ENCODE results near the gene COX15.

Gene COX15

DNA sequence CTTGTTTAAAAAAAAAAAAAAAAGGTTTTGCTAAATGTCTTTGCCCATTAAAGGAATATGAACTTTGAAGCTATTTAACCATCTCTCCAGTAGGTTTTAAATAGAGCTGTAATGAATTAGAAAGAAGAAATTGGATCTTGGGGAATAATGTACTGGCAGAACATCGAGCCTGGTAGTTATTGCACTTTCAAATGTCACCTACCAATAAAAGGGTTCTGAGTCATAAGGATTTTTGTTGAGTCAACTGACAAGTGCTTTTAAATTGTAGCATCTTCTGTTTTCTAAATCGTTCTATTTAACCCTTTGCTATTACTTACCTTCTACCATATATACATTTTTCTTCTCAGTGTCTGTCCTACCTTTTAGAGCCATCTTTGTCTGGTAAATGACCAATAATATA is 10.8 kb upstream of the COX15 start:
- TF ChIP-seq SIN3A (IDR thresholded peaks at IDR 0.05; ENCODE audit: borderline replicate concordance, insufficient read depth, low read length) (no peak), POLR2AphosphoS5 (IDR thresholded peaks at IDR 0.05; ENCODE audit: low read depth, low read length) (no peak), FOXP2 (optimal IDR thresholded peaks at IDR 0.05; ENCODE audit: borderline replicate concordance, extremely low read depth, extremely low read length, insufficient read depth) (no peak)
- TF ChIP-seq, protein P1, sequence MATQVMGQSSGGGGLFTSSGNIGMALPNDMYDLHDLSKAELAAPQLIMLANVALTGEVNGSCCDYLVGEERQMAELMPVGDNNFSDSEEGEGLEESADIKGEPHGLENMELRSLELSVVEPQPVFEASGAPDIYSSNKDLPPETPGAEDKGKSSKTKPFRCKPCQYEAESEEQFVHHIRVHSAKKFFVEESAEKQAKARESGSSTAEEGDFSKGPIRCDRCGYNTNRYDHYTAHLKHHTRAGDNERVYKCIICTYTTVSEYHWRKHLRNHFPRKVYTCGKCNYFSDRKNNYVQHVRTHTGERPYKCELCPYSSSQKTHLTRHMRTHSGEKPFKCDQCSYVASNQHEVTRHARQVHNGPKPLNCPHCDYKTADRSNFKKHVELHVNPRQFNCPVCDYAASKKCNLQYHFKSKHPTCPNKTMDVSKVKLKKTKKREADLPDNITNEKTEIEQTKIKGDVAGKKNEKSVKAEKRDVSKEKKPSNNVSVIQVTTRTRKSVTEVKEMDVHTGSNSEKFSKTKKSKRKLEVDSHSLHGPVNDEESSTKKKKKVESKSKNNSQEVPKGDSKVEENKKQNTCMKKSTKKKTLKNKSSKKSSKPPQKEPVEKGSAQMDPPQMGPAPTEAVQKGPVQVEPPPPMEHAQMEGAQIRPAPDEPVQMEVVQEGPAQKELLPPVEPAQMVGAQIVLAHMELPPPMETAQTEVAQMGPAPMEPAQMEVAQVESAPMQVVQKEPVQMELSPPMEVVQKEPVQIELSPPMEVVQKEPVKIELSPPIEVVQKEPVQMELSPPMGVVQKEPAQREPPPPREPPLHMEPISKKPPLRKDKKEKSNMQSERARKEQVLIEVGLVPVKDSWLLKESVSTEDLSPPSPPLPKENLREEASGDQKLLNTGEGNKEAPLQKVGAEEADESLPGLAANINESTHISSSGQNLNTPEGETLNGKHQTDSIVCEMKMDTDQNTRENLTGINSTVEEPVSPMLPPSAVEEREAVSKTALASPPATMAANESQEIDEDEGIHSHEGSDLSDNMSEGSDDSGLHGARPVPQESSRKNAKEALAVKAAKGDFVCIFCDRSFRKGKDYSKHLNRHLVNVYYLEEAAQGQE (IDR thresholded peaks at IDR 0.05; ENCODE audit: insufficient read depth in 1 of 2, low read depth in 2 of 2, low read length in 2 of 2): no peak

DNA sequence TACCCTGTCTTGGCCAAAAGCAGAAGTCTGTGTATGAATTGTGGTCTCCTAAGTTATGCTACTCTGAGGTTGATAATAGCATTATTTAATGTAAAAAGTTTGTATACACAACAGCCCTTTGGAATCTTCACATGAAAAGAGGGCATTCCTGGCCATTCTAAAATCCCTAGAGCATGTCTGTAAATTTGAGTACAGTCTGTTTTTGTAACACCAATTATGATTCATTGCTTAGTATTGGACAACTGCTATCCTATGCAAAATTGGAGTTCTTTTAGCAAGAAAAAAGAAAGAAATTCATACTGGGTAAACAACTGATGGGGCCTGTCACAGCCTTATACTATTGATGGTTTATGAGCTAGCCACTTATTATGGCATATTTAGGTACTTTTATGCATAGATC is 10.3 kb upstream of the COX15 start:
- TF ChIP-seq, protein P1 (IDR thresholded peaks at IDR 0.05; ENCODE audit: insufficient read depth in 1 of 2, low read depth in 2 of 2, low read length in 2 of 2): no peak
- TF ChIP-seq POLR2AphosphoS5 (IDR thresholded peaks at IDR 0.05; ENCODE audit: low read depth, low read length) (no peak), SIN3A (IDR thresholded peaks at IDR 0.05; ENCODE audit: borderline replicate concordance, insufficient read depth, low read length) (no peak), FOXP2 (optimal IDR thresholded peaks at IDR 0.05; ENCODE audit: borderline replicate concordance, extremely low read depth, extremely low read length, insufficient read depth) (no peak), TAF1 (IDR thresholded peaks at IDR 0.05; ENCODE audit: borderline replicate concordance, insufficient read depth, low read length) (no peak)

DNA sequence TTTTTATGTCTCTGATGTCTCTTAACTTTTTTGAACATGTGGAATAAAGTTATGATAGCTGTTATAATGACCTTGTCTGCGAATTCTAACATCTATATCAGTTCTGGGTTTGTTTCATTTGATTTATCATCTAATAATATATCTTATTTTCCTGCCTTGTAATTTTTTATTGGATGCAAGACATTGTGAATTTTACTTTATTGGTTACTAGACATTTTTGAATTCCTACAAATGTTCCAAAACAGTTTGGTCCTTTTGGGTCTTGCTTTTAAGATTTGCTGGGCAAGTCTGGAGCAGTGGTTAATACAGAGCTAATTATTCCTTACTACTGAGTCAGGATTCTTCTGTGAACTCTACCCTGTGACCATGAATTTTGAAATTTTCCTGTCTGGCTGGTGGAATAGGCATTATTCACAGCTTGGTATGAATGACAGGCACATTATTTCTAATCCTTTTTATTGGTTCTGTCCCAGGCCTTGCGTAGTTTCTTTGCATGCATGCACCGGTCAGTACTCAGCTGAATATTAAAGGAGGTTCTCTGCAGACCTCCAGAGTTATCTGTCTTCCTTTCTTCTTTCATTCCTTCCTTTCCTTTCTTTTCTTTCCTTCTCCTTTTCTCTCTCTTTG is 9.1 kb upstream of the COX15 start:
- no peak for TF ChIP-seq FOXP2 (optimal IDR thresholded peaks at IDR 0.05; ENCODE audit: borderline replicate concordance, extremely low read depth, extremely low read length, insufficient read depth)
- TF ChIP-seq TAF1 (IDR thresholded peaks at IDR 0.05; ENCODE audit: borderline replicate concordance, insufficient read depth, low read length): no peak
- no peak for TF ChIP-seq SIN3A (IDR thresholded peaks at IDR 0.05; ENCODE audit: borderline replicate concordance, insufficient read depth, low read length)
- TF ChIP-seq POLR2AphosphoS5 (IDR thresholded peaks at IDR 0.05; ENCODE audit: low read depth, low read length): no peak
- TF ChIP-seq, protein P1 (IDR thresholded peaks at IDR 0.05; ENCODE audit: insufficient read depth in 1 of 2, low read depth in 2 of 2, low read length in 2 of 2): no peak

DNA sequence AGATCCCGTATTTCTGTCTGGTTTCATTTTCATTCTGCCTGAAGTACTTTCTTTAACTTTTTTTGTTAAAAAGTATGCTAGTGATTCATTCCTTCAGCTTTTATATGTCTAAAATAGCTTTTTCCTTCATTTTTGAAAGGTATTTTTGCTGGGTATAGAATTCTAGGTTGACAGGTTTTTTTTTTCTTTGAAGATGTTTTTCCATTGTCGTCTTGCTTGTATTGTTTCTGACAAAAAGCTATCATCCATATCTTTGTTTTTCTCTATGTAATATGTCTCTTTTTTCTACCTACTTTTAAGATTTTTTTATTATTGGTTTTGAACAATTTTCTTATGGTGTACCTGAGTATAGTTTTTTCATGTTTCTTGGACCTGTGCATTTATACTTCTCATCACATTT is 8.3 kb upstream of the COX15 start:
- no peak for TF ChIP-seq SIN3A (IDR thresholded peaks at IDR 0.05; ENCODE audit: borderline replicate concordance, insufficient read depth, low read length)
- no peak for TF ChIP-seq POLR2AphosphoS5 (IDR thresholded peaks at IDR 0.05; ENCODE audit: low read depth, low read length)
- TF ChIP-seq, protein P1 (IDR thresholded peaks at IDR 0.05; ENCODE audit: insufficient read depth in 1 of 2, low read depth in 2 of 2, low read length in 2 of 2): no peak
- no peak for TF ChIP-seq TAF1 (IDR thresholded peaks at IDR 0.05; ENCODE audit: borderline replicate concordance, insufficient read depth, low read length)
- TF ChIP-seq FOXP2 (optimal IDR thresholded peaks at IDR 0.05; ENCODE audit: borderline replicate concordance, extremely low read depth, extremely low read length, insufficient read depth): no peak

DNA sequence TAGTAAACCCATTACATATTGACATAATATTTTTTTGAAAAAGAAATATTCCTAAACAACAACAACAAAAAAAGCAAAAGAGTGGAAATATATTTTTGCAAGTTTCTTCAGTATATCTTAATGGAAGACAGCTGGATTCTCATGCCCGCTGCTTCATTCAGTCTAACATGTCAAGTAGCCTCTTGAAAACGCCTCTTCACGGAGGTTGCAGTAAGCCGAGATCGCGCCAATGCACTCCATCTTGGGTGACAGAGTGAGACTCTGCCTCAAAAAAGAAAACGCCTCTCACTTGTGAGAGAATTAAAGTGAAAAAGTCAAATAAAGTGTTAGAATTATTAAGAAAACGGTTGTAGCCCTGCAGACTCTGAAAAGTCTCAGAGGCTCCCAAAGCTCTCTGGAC is 1.4 kb upstream of the COX15 start:
- TF ChIP-seq SIN3A (IDR thresholded peaks at IDR 0.05; ENCODE audit: borderline replicate concordance, insufficient read depth, low read length): no peak
- no peak for TF ChIP-seq TAF1 (IDR thresholded peaks at IDR 0.05; ENCODE audit: borderline replicate concordance, insufficient read depth, low read length)
- TF ChIP-seq POLR2AphosphoS5 (IDR thresholded peaks at IDR 0.05; ENCODE audit: low read depth, low read length): no peak
- TF ChIP-seq FOXP2 (optimal IDR thresholded peaks at IDR 0.05; ENCODE audit: borderline replicate concordance, extremely low read depth, extremely low read length, insufficient read depth): no peak
- TF ChIP-seq, protein P1 (IDR thresholded peaks at IDR 0.05; ENCODE audit: insufficient read depth in 1 of 2, low read depth in 2 of 2, low read length in 2 of 2): no peak

All from PFSK-1 (cell line).